Subcutaneous abdominal adipose tissue (tissue), 5 donors: ENCODE measurements around the gene MRTFA.
A peak's percentile ranks its signal among the peaks of the same experiment; 100 is the strongest.

ENCODE experiments used
- H3K27ac ChIP-seq: one replicate; pipeline ENCODE4 v1.7.0; 2013; ENCODE audit warnings: low read depth, mild to moderate bottlenecking, inconsistent platforms, low read length, moderate library complexity
- H3K27me3 ChIP-seq, 5 donors: one replicate each; pipeline ENCODE4 v1.7.0; 2013; ENCODE audit warnings: low read length in 5 of 5, inconsistent platforms in 1 of 5; ENCODE audit not compliant: control insufficient read depth in 5 of 5, insufficient read depth in 4 of 5
- H3K36me3 ChIP-seq, 5 donors: one replicate each; pipeline ENCODE4 v1.7.0; 2013; ENCODE audit warnings: low read length in 5 of 5; ENCODE audit not compliant: control insufficient read depth in 5 of 5, insufficient read depth in 5 of 5
- H3K4me1 ChIP-seq, 5 donors: one replicate each; pipeline ENCODE4 v1.7.0; 2013; ENCODE audit warnings: low read length in 5 of 5, mild to moderate bottlenecking in 3 of 5, moderate library complexity in 1 of 5; ENCODE audit not compliant: control insufficient read depth in 5 of 5, insufficient read depth in 5 of 5
- H3K4me3 ChIP-seq, 5 donors: one replicate each; pipeline ENCODE4 v1.7.0; 2013; ENCODE audit warnings: low read length in 5 of 5, low read depth in 1 of 5
- H3K9ac ChIP-seq, 5 donors: one replicate each; pipeline ENCODE4 v1.7.0; 2013; ENCODE audit warnings: low read length in 5 of 5, mild to moderate bottlenecking in 4 of 5, moderate library complexity in 3 of 5
- H3K9me3 ChIP-seq, 5 donors: one replicate each; pipeline ENCODE4 v1.7.0; 2013; ENCODE audit warnings: low read length in 5 of 5; ENCODE audit not compliant: control insufficient read depth in 5 of 5
- donor health status: healthy.
- donor health status: healthy.
- donor health status: healthy.
- donor health status: healthy.
- donor health status: healthy.

MRTFA gene

DNA sequence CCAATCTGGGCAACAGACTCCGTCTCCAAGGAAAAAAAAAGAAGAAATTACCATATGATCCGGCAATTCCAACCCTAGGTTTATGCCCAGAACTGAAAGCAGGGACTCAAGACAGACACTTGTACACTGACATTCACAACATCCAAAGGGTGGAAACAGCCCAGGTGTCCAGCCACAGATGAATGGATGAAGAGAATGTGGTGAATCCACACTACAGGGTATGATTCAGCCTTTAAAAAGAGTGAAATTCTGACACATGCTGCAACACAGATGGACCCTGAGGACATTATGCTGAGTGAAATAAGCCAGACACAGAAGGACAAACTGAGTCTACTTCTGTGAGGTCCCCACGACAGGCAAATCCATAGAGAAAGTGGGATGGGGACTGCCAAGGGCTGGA, 222.2 kb downstream of the MRTFA start:
- peaks cover 0 to 16% (median 11%) of the 10 kb centered on the region in 5 donors for H3K4me1 ChIP-seq
- no peak overlapping the region for H3K4me3 ChIP-seq
- no peaks in the 10 kb centered on the region for H3K27me3 ChIP-seq
- no peaks in the 10 kb centered on the region for H3K9me3 ChIP-seq
- H3K36me3 ChIP-seq = peaks cover 0 to 59% (median 51%) of the 10 kb centered on the region in 5 donors
- no peak overlapping the region for H3K9ac ChIP-seq
- no peak overlapping the region for H3K27ac ChIP-seq

GRCh38 chr22:40413873-40414272, 222.6 kb downstream of the MRTFA start:
- H3K36me3 ChIP-seq = peaks cover 0 to 59% (median 51%) of the 10 kb centered on the region in 5 donors
- no peaks in the 10 kb centered on the region for H3K27me3 ChIP-seq
- H3K4me3 ChIP-seq = no peak overlapping the region
- no peaks in the 10 kb centered on the region for H3K9me3 ChIP-seq
- H3K9ac ChIP-seq = no peak overlapping the region
- H3K27ac ChIP-seq = no peak overlapping the region
- H3K4me1 ChIP-seq = peaks cover 0 to 16% (median 11%) of the 10 kb centered on the region in 5 donors

GRCh38 chr22:40412441-40412840, 224.1 kb downstream of the MRTFA start:
- Histone ChIP-seq H3K4me1 (peaks cover 0 to 16% (median 11%) of the 10 kb centered on the region in 5 donors), H3K9me3 (no peaks in the 10 kb centered on the region), H3K27ac (no peak overlapping the region), H3K9ac (no peak overlapping the region), H3K4me3 (no peak overlapping the region), H3K36me3 (peaks cover 0 to 60% (median 54%) of the 10 kb centered on the region in 5 donors), H3K27me3 (no peaks in the 10 kb centered on the region)

GRCh38 chr22:40411506-40411861, 225.0 kb downstream of the MRTFA start:
- Histone ChIP-seq H3K4me3 (no peak overlapping the region), H3K36me3 (peaks cover 0 to 60% (median 57%) of the 10 kb centered on the region in 5 donors), H3K4me1 (peaks cover 0 to 16% (median 11%) of the 10 kb centered on the region in 5 donors), H3K9me3 (no peaks in the 10 kb centered on the region), H3K9ac (no peak overlapping the region), H3K27ac (no peak overlapping the region), H3K27me3 (no peaks in the 10 kb centered on the region)

DNA sequence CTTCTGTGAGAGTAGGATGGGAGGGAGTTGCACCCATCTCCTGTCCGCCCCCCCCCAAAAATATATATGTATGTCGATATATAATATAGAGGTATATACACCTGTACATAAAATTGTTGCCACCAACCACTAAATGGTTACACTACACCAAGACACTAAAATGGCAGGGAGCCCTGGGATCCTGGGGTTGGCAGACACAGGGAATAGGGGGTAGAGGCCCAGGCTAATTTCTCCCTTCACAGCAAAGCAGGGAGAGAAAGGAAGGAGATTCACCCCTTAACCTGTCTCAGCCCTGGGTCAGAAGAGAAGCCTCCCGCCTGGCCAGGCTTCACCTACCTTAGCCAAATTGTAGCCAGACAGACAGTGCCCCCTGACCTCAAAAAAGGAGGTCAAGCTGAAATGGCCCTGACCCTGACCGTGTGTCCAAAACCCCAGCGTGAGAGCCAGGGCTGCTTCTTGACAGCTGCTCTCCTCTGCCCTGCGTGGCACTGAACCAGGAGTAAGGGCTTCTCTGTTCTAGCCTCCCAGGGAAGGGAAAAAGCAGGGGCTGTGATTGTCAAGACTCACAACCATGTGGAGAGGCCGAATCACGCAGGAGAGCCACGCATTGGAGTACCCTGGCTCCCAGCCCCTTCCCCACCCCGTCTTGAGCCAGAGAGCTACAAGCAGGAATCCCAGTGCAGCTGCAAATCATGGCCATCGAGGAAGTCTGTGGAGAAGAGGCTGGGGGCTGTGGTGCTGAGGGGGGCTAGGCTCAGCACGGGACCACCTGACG, 225.6 kb downstream of the MRTFA start:
- no peak overlapping the region for H3K27ac ChIP-seq
- no peak overlapping the region for H3K4me3 ChIP-seq
- H3K27me3 ChIP-seq = no peaks in the 10 kb centered on the region
- peaks cover 0 to 61% (median 59%) of the 10 kb centered on the region in 5 donors for H3K36me3 ChIP-seq
- H3K4me1 ChIP-seq = peaks cover 0 to 16% (median 11%) of the 10 kb centered on the region in 5 donors
- peak overlapping the region in 1 of 5 donors; percentile 52 for H3K9ac ChIP-seq
- H3K9me3 ChIP-seq = no peaks in the 10 kb centered on the region

GRCh38 chr22:40410272-40410671, 226.2 kb downstream of the MRTFA start:
- H3K27ac ChIP-seq = no peak overlapping the region
- peaks cover 0 to 66% (median 65%) of the 10 kb centered on the region in 5 donors for H3K36me3 ChIP-seq
- no peaks in the 10 kb centered on the region for H3K9me3 ChIP-seq
- H3K9ac ChIP-seq = no peak overlapping the region
- H3K4me3 ChIP-seq = no peak overlapping the region
- H3K4me1 ChIP-seq = peaks cover 0 to 12% (median 9%) of the 10 kb centered on the region in 5 donors
- no peaks in the 10 kb centered on the region for H3K27me3 ChIP-seq

DNA sequence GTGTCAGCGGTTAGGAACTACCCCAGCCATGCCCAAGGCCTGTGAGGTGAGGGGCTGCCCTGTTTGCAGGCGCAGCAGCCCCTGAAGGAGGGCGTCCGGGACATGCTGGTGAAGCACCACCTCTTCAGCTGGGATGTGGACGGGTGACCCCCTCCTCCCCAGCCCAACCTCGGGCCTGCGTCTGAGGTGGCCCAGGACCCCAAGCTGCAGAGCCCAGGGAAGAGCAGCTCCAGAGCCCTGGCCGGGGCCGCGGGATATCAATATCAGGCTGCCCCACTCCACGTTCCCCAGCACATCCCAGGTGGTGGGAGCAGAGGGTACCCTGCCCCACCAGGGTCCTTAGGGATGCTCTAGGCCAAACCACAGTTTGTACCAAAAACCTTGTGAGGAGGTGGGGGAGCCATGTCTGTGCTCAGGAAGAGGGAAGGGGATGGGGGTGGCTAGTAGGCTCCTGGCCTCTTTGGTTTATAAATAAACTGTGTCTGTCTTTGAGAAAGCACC, 226.9 kb downstream of the MRTFA start:
- H3K27ac ChIP-seq = no peak overlapping the region
- H3K9ac ChIP-seq = no peak overlapping the region
- H3K9me3 ChIP-seq = no peaks in the 10 kb centered on the region

GRCh38 chr22:40408718-40409612, 227.6 kb downstream of the MRTFA start:
- H3K4me3 ChIP-seq = no peak overlapping the region
- peaks cover 0 to 10% (median 5%) of the 10 kb centered on the region in 5 donors for H3K4me1 ChIP-seq
- no peak overlapping the region for H3K27ac ChIP-seq
- H3K27me3 ChIP-seq = no peaks in the 10 kb centered on the region
- peaks cover 0 to 79% (median 78%) of the 10 kb centered on the region in 5 donors for H3K36me3 ChIP-seq
- no peak overlapping the region for H3K9ac ChIP-seq
- no peaks in the 10 kb centered on the region for H3K9me3 ChIP-seq

More for the DNA sequence above, 226.9 kb downstream of the MRTFA start:
- Histone ChIP-seq H3K36me3 (peaks cover 0 to 72% (median 71%) of the 10 kb centered on the region in 5 donors), H3K4me1 (peaks cover 0 to 11% (median 5%) of the 10 kb centered on the region in 5 donors), H3K27me3 (no peaks in the 10 kb centered on the region), H3K4me3 (no peak overlapping the region)

- Histone ChIP-seq H3K36me3 (peaks cover 0 to 86% (median 83%) of the 10 kb centered on the region in 5 donors), H3K27ac (no peak overlapping the region)
These were observed 228.4 kb downstream of the MRTFA start for GRCh38 chr22:40407831-40408717.

More at GRCh38 chr22:40407831-40408717, 228.4 kb downstream of the MRTFA start:
- no peak overlapping the region for H3K9ac ChIP-seq
- H3K4me1 ChIP-seq = peaks cover 0 to 10% (median 5%) of the 10 kb centered on the region in 5 donors
- H3K27me3 ChIP-seq = no peaks in the 10 kb centered on the region
- H3K9me3 ChIP-seq = no peaks in the 10 kb centered on the region
- no peak overlapping the region for H3K4me3 ChIP-seq
